Measurements from ENCODE around the gene TIMM17B.
A peak's percentile ranks its signal among the peaks of the same experiment; 100 is the strongest.

Gene TIMM17B

GRCh38 chrX:48897625-48898306, at the start of gene TIMM17B, which contains the start of gene PQBP1:
Gene TIMM17B (minus strand): TSS chrX:48897768. CDS start chrX:48897749, 19 bp downstream.
Gene PQBP1 (plus strand): TSS chrX:48897930. CDS start chrX:48898510, 580 bp downstream.
- peak; percentile 85 for DNase-seq (ENCODE audit: low read depth)

- DNase-seq (ENCODE audit: low read depth) = no peak
Observed at GRCh38 chrX:48945517-48946348, 48.2 kb upstream of the TIMM17B start.

- DNase-seq (ENCODE audit: low read depth) = no peak
Observed at GRCh38 chrX:48942895-48943294, 45.3 kb upstream of the TIMM17B start.

- no peak for DNase-seq (ENCODE audit: low read depth)
Observed at GRCh38 chrX:48940404-48940955, 42.9 kb upstream of the TIMM17B start.

- DNase-seq (ENCODE audit: low read depth) = no peak
Observed at GRCh38 chrX:48939524-48940228, 42.1 kb upstream of the TIMM17B start.

- no peak for DNase-seq (ENCODE audit: low read depth)
Observed at GRCh38 chrX:48938721-48939425, 41.3 kb upstream of the TIMM17B start.

DNA sequence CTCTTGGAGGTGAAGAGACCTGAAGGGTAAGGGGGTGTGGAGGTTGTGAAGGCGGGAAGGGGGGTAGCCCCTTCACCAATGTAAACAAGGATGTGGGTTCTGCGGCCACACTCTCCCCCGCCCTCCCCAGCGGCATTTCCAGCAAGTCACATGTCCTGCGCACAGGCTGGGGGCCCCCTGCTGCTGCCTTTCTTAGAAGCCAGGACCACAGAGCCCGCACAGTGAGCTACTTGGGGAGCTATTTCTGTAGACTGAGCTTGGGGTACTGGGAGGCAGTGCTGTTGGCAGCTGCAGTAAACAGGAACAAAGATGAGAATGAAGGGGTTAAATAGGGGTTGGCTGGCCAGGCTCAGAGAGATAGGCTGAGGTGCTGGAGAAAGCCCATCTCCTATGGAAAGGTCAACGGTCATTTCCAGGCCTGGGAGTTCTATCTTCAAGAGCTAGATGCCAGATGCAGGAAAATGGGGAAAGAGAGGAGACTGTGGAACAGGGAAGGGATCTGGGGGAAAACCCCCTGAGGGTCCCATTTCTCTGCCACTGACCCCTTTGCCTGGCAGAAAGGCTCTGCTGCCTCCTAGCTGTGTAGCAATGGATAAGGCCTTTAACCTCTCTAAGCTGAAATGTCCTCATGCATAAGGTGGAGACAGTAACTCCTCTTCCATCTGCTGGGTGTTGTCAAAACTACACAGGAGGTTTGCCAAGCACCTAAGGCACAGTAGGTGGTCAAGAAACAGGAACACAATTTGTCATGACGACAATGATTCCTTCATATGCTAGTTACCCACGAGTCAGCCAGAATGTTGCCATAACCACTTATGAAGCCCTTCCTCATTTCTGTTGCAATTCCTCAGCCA, 39.7 kb upstream of the TIMM17B start:
- no peak for DNase-seq (ENCODE audit: low read depth)

DNA sequence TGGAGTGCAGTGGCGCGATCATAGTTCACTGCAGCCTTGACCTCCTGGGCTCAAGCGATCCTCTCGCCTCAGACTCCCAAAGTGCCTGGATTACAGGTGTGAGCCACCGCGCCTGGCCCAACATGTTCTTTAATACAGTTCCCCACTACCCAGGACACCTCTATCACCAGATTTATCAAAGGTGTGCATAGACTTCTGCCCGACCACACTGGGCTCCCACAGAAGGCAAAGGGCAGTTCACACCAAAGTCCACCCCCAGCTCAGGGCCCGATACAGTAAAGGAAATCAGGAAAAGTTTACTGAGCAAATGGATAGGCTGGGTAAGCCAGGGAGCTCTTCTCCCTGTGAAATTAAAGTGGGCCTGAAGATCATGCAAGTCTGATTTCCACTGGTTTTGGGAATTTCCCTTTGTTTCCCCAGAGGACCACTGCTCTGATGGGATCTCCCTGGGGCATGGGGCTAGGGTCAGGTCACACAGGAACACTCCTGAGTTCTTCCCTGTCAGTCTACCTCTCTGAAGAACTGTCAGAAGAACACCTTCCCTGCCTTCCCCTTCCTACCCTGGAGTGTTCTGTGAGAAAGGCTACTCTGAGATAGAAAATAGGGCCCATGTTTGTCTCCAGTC, 39.0 kb upstream of the TIMM17B start:
- no peak for DNase-seq (ENCODE audit: low read depth)

- DNase-seq (ENCODE audit: low read depth) = no peak
Observed at GRCh38 chrX:48935301-48935670, 37.7 kb upstream of the TIMM17B start.

GRCh38 chrX:48934581-48935300, 37.2 kb upstream of the TIMM17B start:
- DNase-seq (ENCODE audit: low read depth) = no peak

DNA sequence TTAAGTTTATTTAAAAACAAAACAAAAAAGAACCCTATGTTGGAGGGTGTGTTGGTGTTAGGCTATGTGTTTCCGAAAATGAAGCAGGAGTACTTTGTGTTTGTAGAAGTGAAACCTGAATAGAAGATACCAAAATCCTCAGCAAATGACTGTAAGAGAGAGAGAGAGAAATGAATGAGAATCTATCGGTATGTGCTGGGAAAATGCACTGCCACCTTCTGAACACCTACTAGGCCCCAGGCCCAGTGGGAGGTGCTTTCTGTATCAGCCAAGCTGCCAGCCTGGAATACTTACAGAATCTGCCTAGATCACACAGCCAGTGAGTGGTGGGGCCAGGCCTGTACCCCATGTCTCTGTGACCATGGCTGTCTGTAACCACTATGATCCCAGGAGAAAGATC, 36.2 kb upstream of the TIMM17B start:
- no peak for DNase-seq (ENCODE audit: low read depth)

- no peak for DNase-seq (ENCODE audit: low read depth)
Observed at GRCh38 chrX:48927736-48928382, 30.3 kb upstream of the TIMM17B start.

DNA sequence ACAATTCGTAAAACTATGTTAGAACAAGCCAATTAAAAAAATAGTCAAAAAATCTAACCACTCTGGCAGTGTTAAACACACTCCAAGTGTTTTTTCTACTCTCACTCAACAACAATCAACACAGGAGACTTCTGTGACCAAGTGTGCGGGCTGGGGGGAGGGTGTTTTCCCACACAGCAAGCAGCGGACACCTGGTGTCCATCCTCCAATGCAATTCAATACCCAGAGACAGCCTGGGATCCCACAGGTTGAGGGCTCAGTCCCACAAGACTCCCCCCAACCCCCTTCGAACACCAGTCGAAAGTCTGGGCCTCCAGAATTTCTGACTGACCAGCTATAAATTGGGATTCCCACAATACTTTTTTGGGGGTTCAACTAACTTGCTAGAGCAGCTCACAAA, 29.6 kb upstream of the TIMM17B start:
- DNase-seq (ENCODE audit: low read depth) = no peak

- DNase-seq (ENCODE audit: low read depth) = no peak
Observed at GRCh38 chrX:48924270-48924669, 26.7 kb upstream of the TIMM17B start.

- DNase-seq (ENCODE audit: low read depth) = no peak
Observed at GRCh38 chrX:48923771-48924170, 26.2 kb upstream of the TIMM17B start.

- no peak for DNase-seq (ENCODE audit: low read depth)
Observed at GRCh38 chrX:48920718-48921104, 23.1 kb upstream of the TIMM17B start.

DNA sequence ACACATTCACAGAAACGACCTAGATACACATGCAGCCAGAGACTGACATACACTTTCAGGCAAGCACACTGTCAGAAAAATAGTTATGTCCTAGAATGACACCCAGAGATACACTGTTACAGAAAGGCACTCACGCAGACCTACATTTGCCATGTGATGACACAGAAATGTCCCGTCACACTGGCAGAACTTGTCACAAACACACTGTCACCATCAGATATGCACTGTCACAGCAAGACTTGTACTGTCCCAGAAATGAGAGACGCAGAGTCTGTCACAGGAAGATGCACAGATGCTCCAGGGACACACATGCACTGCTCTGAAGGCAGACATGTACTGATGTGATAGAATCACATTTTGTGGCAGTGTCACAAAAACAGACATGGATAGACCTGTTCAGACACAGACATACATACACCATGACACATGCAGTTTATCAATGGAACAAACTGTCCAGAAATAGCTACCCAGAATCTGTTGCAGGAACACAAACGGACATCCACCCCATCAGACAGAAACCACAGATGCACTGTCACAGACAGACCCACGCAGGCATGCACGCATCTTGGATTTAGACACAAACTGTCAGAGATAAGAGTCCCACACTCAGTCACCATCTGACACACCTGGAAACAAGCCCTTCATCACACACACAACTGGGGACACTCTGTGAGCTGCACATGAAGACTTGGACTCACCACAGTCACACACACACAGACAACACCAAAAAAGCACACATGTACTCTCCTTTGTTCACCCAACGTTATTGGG, 22.6 kb upstream of the TIMM17B start:
- DNase-seq (ENCODE audit: low read depth) = no peak

DNA sequence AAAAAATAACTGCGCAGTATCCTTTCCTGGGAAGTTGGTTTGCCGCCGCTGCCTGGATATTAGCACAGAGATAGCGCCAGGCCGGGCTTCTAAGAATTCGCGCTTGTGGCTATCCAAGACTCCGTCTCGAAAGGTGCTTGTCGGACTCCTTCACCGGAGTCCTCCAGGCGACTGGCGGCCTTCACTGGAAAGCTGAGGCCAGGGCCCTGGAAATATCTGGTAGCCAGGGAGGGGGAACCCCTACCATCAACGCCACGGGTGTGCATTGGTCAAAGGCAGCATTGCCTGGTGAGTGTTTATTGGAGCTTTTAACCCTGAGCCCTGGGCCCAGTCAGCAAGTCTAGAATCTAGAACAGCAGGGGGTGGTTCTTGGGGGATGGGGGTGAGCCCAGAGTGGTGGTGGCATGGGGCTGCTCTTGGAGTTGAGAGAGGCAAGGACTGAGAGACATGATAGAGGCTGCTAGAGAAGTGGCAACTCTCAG, 21.8 kb upstream of the TIMM17B start:
- no peak for DNase-seq (ENCODE audit: low read depth)

All from non-pigmented ciliary epithelial cell (primary cell).